NCI-H226 (cell line): ENCODE results near the gene CYP24A1.

ENCODE experiments used
- DNase-seq: peaks from one replicate; pipeline ENCODE4 v3.0.0-alpha.2; 2015

CYP24A1 gene

GRCh38 chr20:54155736-54156317, 18.0 kb downstream of the CYP24A1 start:
- no peak for DNase-seq

GRCh38 chr20:54154439-54154838, 19.3 kb downstream of the CYP24A1 start:
- no peak for DNase-seq

GRCh38 chr20:54153847-54154246, 19.9 kb downstream of the CYP24A1 start:
- DNase-seq = no peak

GRCh38 chr20:54153041-54153327, 20.8 kb downstream of the CYP24A1 start:
- no peak for DNase-seq

GRCh38 chr20:54152227-54153040, 21.4 kb downstream of the CYP24A1 start:
- no peak for DNase-seq

- DNase-seq = no peak
Measured at GRCh38 chr20:54151511-54152226, 22.1 kb downstream of the CYP24A1 start.

GRCh38 chr20:54151075-54151439, 22.7 kb downstream of the CYP24A1 start:
- DNase-seq = no peak

GRCh38 chr20:54149765-54150264, 24.0 kb downstream of the CYP24A1 start:
- no peak for DNase-seq

GRCh38 chr20:54148947-54149764, 24.6 kb downstream of the CYP24A1 start:
- DNase-seq = peak; percentile 53

- DNase-seq = no peak
Measured at GRCh38 chr20:54146672-54147071, 27.1 kb downstream of the CYP24A1 start.

- no peak for DNase-seq
Measured at GRCh38 chr20:54144847-54145414, 28.9 kb downstream of the CYP24A1 start.

- DNase-seq = peak; percentile 87
Measured at GRCh38 chr20:54140927-54141566, 32.7 kb downstream of the CYP24A1 start.

- DNase-seq = no peak
Measured at GRCh38 chr20:54140486-54140885, 33.3 kb downstream of the CYP24A1 start.

- peak; percentile 19 for DNase-seq
Measured at GRCh38 chr20:54140067-54140466, 33.7 kb downstream of the CYP24A1 start.

- no peak for DNase-seq
Measured at GRCh38 chr20:54139188-54139587, 34.6 kb downstream of the CYP24A1 start.

- DNase-seq = no peak
Measured at GRCh38 chr20:54138427-54138826, 35.4 kb downstream of the CYP24A1 start.

GRCh38 chr20:54137115-54137514, 36.7 kb downstream of the CYP24A1 start:
- peak; percentile 86 for DNase-seq

- peak; percentile 87 for DNase-seq
Measured at GRCh38 chr20:54134445-54135220, 39.2 kb downstream of the CYP24A1 start.

- DNase-seq = no peak
Measured at GRCh38 chr20:54133434-54134427, 40.1 kb downstream of the CYP24A1 start.
